GM10248 (cell line): Measurements from ENCODE around the gene MMP15.
"Not testable (repeated sequence)": the region's sequence is repeated elsewhere in the genome, so short reads cannot be mapped to it uniquely, and the experiment has no call there.

Source experiments
- CTCF ChIA-PET: fragments of 300-600 bp; sonication (Branson Sonifier 250); formaldehyde crosslinking; extraction: SDS; loops from one replicate; lab custom pipeline; 2021; ENCODE audit warnings: antibody characterized with exemption; lab: Yijun Ruan, JAX
- POLR2A ChIA-PET: fragments of 350-650 bp; sonication (Branson Sonifier 250); formaldehyde crosslinking; extraction: SDS; loops from one replicate; lab custom pipeline; 2020; ENCODE audit warnings: antibody characterized with exemption; lab: Yijun Ruan, JAX
- DNase-seq: peaks from one replicate; pipeline ENCODE4 v3.0.0; 2012; ENCODE audit errors: extremely low spot score
- CTCF ChIP-seq: IDR thresholded peaks from 2 replicates; pipeline ENCODE4 v1.5.1; 2012; ENCODE audit warnings: mild to moderate bottlenecking, low read depth; ENCODE audit errors: extremely low read depth, missing control alignments, control extremely low read depth

Gene MMP15

GRCh38 chr16:58002416-58002800, 23.1 kb upstream of the MMP15 start:
- POLR2A ChIA-PET, result no interaction called here
- TF ChIP-seq CTCF, result no peak
- DNase-seq, result no peak
- CTCF ChIA-PET, result interaction anchor here (1.0 to 3.6 kb wide), 4 partner anchors 8 to 245 kb away, joined by 3 to 18 read pairs (median 10); no protein-coding TSS in a partner anchor

DNA sequence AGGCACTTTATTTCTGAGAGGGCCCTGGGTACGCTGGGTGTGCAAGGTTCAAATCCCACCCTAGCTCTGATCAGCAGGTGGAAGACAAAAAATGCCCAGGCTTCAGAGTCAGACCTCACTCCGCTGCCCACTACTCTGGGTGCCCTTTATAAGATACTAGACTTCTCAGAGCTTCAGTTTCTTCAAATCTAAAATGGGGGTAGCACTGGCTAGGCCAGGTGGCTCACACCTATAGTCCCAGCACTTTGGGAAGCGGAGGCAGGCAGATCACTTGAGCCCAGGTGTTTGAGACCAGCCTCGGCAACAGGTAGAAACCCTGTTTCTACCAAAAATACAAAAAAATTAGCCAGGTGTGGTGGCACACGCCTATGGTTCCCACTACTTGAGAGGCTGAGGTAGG, 22.6 kb upstream of the MMP15 start:
- POLR2A ChIA-PET, result no interaction called here
- TF ChIP-seq CTCF, result no peak
- CTCF ChIA-PET, result interaction anchor here (2.4 kb wide), 1 partner anchor 103 kb away, joined by 14 read pairs; no protein-coding TSS in a partner anchor
- DNase-seq, result no peak

GRCh38 chr16:58004736-58005135, 20.8 kb upstream of the MMP15 start:
- POLR2A ChIA-PET, result not testable (repeated sequence)
- CTCF ChIA-PET, result interaction anchor here (0.5 to 3.0 kb wide), 9 partner anchors 13 to 356 kb away, joined by 3 to 10 read pairs (median 3); no protein-coding TSS in a partner anchor

GRCh38 chr16:58009856-58010416, 15.6 kb upstream of the MMP15 start:
- POLR2A ChIA-PET, result no interaction called here
- TF ChIP-seq CTCF, result no peak
- CTCF ChIA-PET, result interaction anchor here (1.9 kb wide), 1 partner anchor 10 kb away, joined by 9 read pairs; the partner anchor contains the start of genes USB1 and ZNF319
- DNase-seq, result no peak

More at GRCh38 chr16:58004736-58005135, 20.8 kb upstream of the MMP15 start:
- not testable (repeated sequence) for DNase-seq

DNA sequence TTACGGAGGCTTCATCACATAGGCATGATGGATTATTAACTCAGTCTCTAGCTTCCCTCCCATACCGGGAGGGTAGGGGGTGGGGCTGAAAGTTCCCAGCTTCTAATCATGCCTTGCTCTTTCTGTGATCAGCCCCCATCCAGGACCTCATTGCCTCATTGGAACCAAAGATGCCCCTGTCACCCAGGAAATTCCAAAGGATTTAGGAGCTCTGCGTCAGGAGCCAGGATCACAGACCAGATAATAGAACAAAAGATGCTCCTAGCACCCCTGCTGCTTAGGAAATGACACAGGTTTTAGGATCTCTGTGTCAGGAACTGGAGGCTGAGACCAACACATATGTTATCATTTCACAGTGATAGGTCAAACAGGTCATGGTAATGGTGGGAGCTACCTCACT, 14.7 kb upstream of the MMP15 start:
- no peak for TF ChIP-seq CTCF
- no peak for DNase-seq
- ChIA-PET POLR2A (no interaction called here), CTCF (interaction anchor here (0.7 to 1.9 kb wide), 5 partner anchors 8 to 111 kb away, joined by 3 to 9 read pairs (median 3); partner anchors contain the start of genes USB1 and ZNF319)

- ChIA-PET POLR2A (no interaction called here), CTCF (interaction anchor here (1.9 to 2.0 kb wide), 2 partner anchors 10 to 12 kb away, joined by 5 to 9 read pairs; partner anchors contain the start of genes USB1 and ZNF319)
- DNase-seq, result no peak
- no peak for TF ChIP-seq CTCF
These were observed 13.9 kb upstream of the MMP15 start for GRCh38 chr16:58011652-58012051.

DNA sequence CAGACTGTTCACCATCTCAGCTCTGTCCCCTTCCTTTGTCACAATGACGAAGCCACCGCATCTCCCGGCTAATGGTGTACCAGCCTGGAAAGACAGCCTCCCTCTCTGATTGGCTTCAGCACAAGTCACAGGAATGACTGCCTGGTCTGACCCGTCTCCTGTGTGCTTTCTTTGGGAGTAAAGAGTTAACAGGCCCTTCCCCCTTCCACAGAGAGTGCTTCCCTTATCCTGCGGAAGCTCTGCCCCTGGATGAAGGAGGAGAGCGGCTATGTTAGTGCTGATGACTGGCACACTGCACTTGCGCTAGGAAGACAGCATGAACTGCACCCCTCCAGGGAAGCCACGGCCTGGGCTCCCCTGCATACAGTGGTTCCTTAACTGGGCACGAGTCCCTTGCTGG, 13.1 kb upstream of the MMP15 start:
- ChIA-PET POLR2A (no interaction called here), CTCF (interaction anchor here (2.0 kb wide), 1 partner anchor 11 kb away, joined by 5 read pairs; the partner anchor contains the start of gene USB1)
- DNase-seq, result no peak
- no peak for TF ChIP-seq CTCF
